HG03469 (cell line): ENCODE results near the gene CMTM2.
"Not testable (repeated sequence)": the region's sequence is repeated elsewhere in the genome, so short reads cannot be mapped to it uniquely, and the experiment has no call there.

ENCODE experiments used
- ATAC-seq: cut with Tn5 transposase; IDR thresholded peaks from one replicate; pipeline ENCODE4 v1.9.1; 2021; ENCODE audit warnings: mild to moderate bottlenecking, moderate library complexity, moderate number of reproducible peaks; ENCODE audit not compliant: unreplicated experiment

Gene CMTM2

DNA sequence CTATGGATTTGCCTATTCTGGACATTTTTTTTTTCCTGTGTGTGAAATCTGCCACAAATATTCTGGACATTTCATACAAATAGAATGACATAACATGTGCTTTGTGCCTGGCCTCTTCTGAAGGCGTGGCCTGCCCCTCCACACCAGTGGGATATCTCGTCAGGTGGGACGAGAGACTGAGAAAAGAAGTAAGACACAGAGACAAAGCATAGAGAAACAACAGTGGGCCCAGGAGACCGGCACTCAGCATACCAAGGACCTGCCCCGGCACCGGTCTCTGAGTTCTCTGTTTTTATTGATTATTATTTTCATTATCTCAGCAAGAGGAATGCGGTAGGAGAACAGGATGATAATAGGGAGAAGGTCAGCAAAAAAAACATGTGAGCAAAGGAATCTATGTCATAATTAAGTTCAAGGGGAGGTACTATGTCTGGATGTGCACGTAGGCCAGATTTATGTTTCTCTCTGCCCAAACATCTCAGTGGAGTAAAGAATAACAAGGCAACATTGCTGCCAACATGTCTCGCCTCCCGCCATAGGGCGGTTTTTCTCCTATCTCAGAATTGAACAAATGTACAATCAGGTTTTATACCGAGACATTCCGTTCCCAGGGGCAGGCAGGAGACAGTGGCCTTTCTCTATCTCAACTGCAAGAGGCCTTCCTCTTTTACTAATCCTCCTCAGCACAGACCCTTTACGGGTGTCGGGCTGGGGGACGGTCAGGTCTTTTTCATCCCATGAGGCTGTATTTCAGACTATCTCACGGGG lies 48.5 kb downstream of the CMTM2 start:
- not testable (repeated sequence) for ATAC-seq

DNA sequence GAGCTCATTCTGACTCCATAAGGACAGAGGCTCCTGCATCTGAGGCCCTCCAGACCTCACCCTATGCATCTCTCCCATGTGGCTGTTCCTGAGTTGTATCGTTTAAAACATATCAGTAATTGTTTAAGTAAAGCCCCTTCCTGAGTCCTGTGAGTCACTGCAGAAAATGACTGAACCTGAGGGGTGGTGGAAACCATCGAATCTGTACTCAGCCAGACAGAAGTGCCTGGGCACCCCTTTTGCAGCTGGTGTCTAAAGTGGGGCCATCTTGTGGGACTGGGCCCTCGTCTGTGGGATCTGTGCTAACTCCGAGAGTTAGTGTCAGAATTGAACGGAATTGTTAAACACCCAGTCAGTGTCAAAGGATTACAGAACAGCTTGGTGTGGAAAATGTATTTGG lies 50.6 kb downstream of the CMTM2 start:
- no peak for ATAC-seq

DNA sequence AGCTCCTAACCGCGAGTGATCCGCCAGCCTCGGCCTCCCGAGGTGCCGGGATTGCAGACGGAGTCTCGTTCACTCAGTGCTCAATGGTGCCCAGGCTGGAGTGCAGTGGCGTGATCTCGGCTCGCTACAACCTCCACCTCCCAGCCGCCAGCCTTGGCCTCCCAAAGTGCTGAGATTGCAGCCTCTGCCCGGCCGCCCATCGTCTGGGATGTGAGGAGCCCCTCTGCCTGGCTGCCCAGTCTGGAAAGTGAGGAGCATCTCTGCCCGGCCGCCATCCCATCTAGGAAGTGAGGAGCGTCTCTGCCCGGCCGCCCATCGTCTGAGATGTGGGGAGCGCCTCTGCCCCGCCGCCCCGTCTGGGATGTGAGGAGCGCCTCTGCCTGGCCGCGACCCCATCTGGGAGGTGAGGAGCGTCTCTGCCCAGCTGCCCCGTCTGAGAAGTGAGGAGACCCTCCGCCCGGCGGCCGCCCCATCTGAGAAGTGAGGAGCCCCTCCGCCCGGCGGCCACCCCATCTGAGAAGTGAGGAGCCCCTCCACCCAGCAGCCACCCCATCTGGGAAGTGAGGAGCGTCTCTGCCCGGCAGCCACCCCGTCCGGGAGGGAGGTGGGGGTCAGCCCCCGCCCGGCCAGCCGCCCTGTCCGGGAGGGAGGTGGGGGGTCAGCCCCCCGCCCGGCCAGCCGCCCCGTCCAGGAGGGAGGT lies 51.4 kb downstream of the CMTM2 start:
- not testable (repeated sequence) for ATAC-seq

DNA sequence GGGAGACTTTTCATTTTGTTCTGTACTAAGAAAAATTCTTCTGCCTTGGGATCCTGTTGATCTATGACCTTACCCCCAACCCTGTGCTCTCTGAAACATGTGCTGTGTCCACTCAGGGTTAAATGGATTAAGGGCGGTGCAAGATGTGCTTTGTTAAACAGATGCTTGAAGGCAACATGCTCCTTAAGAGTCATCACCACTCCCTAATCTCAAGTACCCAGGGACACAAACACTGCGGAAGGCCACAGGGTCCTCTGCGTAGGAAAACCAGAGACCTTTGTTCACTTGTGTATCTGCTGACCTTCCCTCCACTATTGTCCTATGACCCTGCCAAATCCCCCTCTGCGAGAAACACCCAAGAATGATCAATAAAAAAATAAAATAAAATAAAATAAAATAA lies 52.3 kb downstream of the CMTM2 start:
- ATAC-seq = not testable (repeated sequence)

DNA sequence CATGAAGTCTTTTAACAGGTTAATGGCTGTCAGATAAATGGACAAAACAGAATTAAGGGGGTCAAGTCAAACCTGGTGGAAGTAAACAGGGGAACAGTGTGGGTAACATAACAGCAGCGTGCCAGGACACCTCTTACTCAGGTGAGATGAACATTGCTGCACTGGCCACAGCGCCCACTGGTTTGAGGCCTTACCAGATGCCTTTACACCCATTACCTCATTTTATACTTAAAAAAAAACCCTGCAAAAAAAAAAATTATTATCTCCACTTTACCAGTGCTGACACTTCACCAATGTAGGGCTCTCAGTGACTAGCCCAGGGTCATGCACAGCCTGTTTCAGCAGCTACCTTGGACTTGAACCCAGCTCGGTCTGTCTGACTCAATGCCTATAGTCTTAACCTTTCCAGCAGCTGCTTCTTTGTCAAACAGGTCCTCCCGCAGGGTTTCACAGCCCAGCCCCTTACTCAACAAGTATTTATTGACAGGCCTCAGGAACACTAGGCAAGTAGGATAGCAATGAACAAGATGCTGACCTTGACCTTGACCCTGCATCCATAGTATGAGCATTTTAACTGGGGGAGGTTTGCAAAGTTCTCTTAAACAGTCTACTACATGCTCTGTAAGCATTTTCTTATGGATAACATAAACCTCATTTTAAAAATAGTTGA lies 55.4 kb downstream of the CMTM2 start:
- ATAC-seq = no peak

DNA sequence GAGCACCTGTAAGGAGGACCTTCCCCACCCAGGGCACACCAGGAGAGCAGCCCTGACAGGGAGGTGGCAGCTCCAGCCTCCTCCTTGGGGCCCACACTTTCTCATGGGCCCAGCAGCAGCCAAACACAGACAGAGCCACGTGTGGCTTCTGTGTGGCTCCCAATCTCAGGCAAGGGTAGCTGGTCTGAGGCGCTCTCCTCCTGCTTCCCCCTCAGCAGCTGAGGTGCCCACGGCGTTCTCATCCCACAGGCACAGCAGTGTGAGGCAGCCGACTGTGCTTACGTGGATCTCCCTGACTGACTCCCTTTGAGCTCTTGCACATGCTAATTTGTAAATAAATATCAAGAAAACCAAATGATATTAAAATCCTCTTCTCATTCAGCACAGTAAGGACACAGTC lies 56.1 kb downstream of the CMTM2 start:
- no peak for ATAC-seq

DNA sequence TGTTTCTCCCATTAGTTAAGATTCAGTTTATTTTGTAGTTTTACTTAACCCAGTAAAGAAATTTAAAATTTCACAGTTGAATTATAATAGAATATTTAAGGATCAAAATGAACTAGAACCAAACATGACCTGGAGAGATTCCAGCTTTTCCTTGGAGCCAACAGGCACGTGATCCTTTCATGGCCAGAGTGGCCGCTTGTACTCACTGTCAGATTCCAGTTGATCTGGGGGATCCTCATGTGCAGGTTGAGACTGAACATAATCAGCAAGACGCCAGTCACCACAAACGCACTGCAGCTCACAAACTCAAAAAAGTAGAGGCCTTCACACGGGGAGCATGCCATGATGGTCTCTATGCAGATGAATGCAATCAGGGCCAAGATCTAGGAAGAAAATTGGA lies 56.9 kb downstream of the CMTM2 start:
- no peak for ATAC-seq

DNA sequence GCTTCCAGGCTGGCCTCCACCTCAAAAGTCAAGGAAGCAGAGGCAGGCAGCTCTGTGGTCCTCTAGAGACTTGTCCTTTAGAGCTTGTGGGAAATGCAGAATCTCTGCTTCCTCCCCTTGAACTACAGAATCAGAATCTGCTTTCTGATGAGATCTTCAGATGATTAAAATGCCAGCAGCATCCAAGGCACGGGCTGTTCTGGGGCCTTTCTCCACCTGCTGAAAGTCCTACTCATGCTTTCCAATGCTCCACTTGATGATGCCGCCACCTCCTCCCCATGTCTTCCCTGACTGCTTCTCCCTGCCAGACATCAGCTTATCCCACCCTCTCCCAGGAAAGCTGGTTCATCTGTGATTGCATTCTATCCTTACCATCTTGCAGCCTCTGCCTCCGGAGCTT lies 58.5 kb downstream of the CMTM2 start:
- ATAC-seq = no peak
